Subcutaneous abdominal adipose tissue (tissue), 5 donors: ENCODE results near the gene MRPS22.

Experiments used
- H3K27ac ChIP-seq: one replicate; pipeline ENCODE4 v1.7.0; 2013; ENCODE audit warnings: low read depth, mild to moderate bottlenecking, inconsistent platforms, low read length, moderate library complexity
- H3K27me3 ChIP-seq, 5 donors: one replicate each; pipeline ENCODE4 v1.7.0; 2013; ENCODE audit warnings: low read length in 5 of 5, inconsistent platforms in 1 of 5; ENCODE audit not compliant: control insufficient read depth in 5 of 5, insufficient read depth in 4 of 5
- H3K36me3 ChIP-seq, 5 donors: one replicate each; pipeline ENCODE4 v1.7.0; 2013; ENCODE audit warnings: low read length in 5 of 5; ENCODE audit not compliant: control insufficient read depth in 5 of 5, insufficient read depth in 5 of 5
- H3K4me1 ChIP-seq, 5 donors: one replicate each; pipeline ENCODE4 v1.7.0; 2013; ENCODE audit warnings: low read length in 5 of 5, mild to moderate bottlenecking in 3 of 5, moderate library complexity in 1 of 5; ENCODE audit not compliant: control insufficient read depth in 5 of 5, insufficient read depth in 5 of 5
- H3K4me3 ChIP-seq, 5 donors: one replicate each; pipeline ENCODE4 v1.7.0; 2013; ENCODE audit warnings: low read length in 5 of 5, low read depth in 1 of 5
- H3K9ac ChIP-seq, 5 donors: one replicate each; pipeline ENCODE4 v1.7.0; 2013; ENCODE audit warnings: low read length in 5 of 5, mild to moderate bottlenecking in 4 of 5, moderate library complexity in 3 of 5
- H3K9me3 ChIP-seq, 5 donors: one replicate each; pipeline ENCODE4 v1.7.0; 2013; ENCODE audit warnings: low read length in 5 of 5; ENCODE audit not compliant: control insufficient read depth in 5 of 5
- donor health status: healthy.
- donor health status: healthy.
- donor health status: healthy.
- donor health status: healthy.
- donor health status: healthy.

MRPS22 gene

GRCh38 chr3:139302801-139303113, 41.1 kb upstream of the MRPS22 start:
- no peak overlapping the region for H3K9ac ChIP-seq
- no peaks in the 10 kb centered on the region for H3K4me1 ChIP-seq
- no peaks in the 10 kb centered on the region for H3K9me3 ChIP-seq
- no peak overlapping the region for H3K27ac ChIP-seq
- no peaks in the 10 kb centered on the region for H3K36me3 ChIP-seq
- no peak overlapping the region for H3K4me3 ChIP-seq
- peaks cover 0 to 3% (median 2%) of the 10 kb centered on the region in 5 donors for H3K27me3 ChIP-seq

- Histone ChIP-seq H3K27me3 (peaks cover 0 to 3% (median 2%) of the 10 kb centered on the region in 5 donors), H3K9me3 (no peaks in the 10 kb centered on the region), H3K27ac (no peak overlapping the region), H3K4me3 (no peak overlapping the region), H3K36me3 (no peaks in the 10 kb centered on the region), H3K4me1 (no peaks in the 10 kb centered on the region), H3K9ac (no peak overlapping the region)
Observed at GRCh38 chr3:139303216-139303615, 40.6 kb upstream of the MRPS22 start.

GRCh38 chr3:139304383-139304782, 39.4 kb upstream of the MRPS22 start:
- no peak overlapping the region for H3K9ac ChIP-seq
- H3K4me1 ChIP-seq = no peaks in the 10 kb centered on the region
- H3K27ac ChIP-seq = no peak overlapping the region
- H3K9me3 ChIP-seq = no peaks in the 10 kb centered on the region
- peaks cover 0 to 8% (median 2%) of the 10 kb centered on the region in 5 donors for H3K27me3 ChIP-seq
- no peak overlapping the region for H3K4me3 ChIP-seq
- H3K36me3 ChIP-seq = no peaks in the 10 kb centered on the region

GRCh38 chr3:139306078-139306477, 37.7 kb upstream of the MRPS22 start:
- Histone ChIP-seq H3K4me3 (no peak overlapping the region), H3K36me3 (no peaks in the 10 kb centered on the region), H3K27ac (no peak overlapping the region), H3K9ac (no peak overlapping the region), H3K27me3 (peaks cover 0 to 8% (median 2%) of the 10 kb centered on the region in 5 donors), H3K4me1 (peaks cover 0 to 2% (median 0%) of the 10 kb centered on the region in 5 donors), H3K9me3 (no peaks in the 10 kb centered on the region)

GRCh38 chr3:139307072-139307491, 36.7 kb upstream of the MRPS22 start:
- Histone ChIP-seq H3K27me3 (peaks cover 0 to 6% (median 2%) of the 10 kb centered on the region in 5 donors), H3K9me3 (no peaks in the 10 kb centered on the region), H3K27ac (no peak overlapping the region), H3K9ac (no peak overlapping the region), H3K36me3 (no peaks in the 10 kb centered on the region), H3K4me3 (no peak overlapping the region), H3K4me1 (peaks cover 0 to 2% (median 0%) of the 10 kb centered on the region in 5 donors)

- Histone ChIP-seq H3K4me3 (no peak overlapping the region), H3K27ac (no peak overlapping the region), H3K9ac (no peak overlapping the region), H3K4me1 (peaks cover 0 to 2% (median 0%) of the 10 kb centered on the region in 5 donors), H3K9me3 (no peaks in the 10 kb centered on the region), H3K27me3 (peaks cover 0 to 6% (median 3%) of the 10 kb centered on the region in 5 donors), H3K36me3 (no peaks in the 10 kb centered on the region)
Observed at GRCh38 chr3:139307601-139308555, 35.9 kb upstream of the MRPS22 start.

GRCh38 chr3:139308560-139308959, 35.3 kb upstream of the MRPS22 start:
- Histone ChIP-seq H3K4me1 (peaks cover 0 to 2% (median 0%) of the 10 kb centered on the region in 5 donors), H3K36me3 (no peaks in the 10 kb centered on the region), H3K27me3 (peaks cover 0 to 10% (median 5%) of the 10 kb centered on the region in 5 donors), H3K9ac (no peak overlapping the region), H3K9me3 (peaks cover 0 to 2% (median 0%) of the 10 kb centered on the region in 5 donors), H3K27ac (no peak overlapping the region), H3K4me3 (no peak overlapping the region)

GRCh38 chr3:139309061-139309591, 34.7 kb upstream of the MRPS22 start:
- Histone ChIP-seq H3K4me3 (no peak overlapping the region), H3K4me1 (peaks cover 0 to 2% (median 0%) of the 10 kb centered on the region in 5 donors), H3K27ac (no peak overlapping the region)

GRCh38 chr3:139309880-139310279, 33.9 kb upstream of the MRPS22 start:
- H3K36me3 ChIP-seq = no peaks in the 10 kb centered on the region
- H3K27ac ChIP-seq = no peak overlapping the region
- peaks cover 0 to 2% (median 0%) of the 10 kb centered on the region in 5 donors for H3K9me3 ChIP-seq
- H3K4me1 ChIP-seq = peaks cover 0 to 2% (median 0%) of the 10 kb centered on the region in 5 donors
- no peak overlapping the region for H3K9ac ChIP-seq
- no peak overlapping the region for H3K4me3 ChIP-seq
- peaks cover 0 to 17% (median 9%) of the 10 kb centered on the region in 5 donors for H3K27me3 ChIP-seq

More at GRCh38 chr3:139309061-139309591, 34.7 kb upstream of the MRPS22 start:
- Histone ChIP-seq H3K36me3 (no peaks in the 10 kb centered on the region), H3K27me3 (peaks cover 0 to 14% (median 8%) of the 10 kb centered on the region in 5 donors), H3K9me3 (peaks cover 0 to 2% (median 0%) of the 10 kb centered on the region in 5 donors), H3K9ac (no peak overlapping the region)

GRCh38 chr3:139310474-139310933, 33.3 kb upstream of the MRPS22 start:
- H3K27ac ChIP-seq = no peak overlapping the region
- peaks cover 0 to 19% (median 10%) of the 10 kb centered on the region in 5 donors for H3K27me3 ChIP-seq
- H3K9ac ChIP-seq = no peak overlapping the region
- H3K4me3 ChIP-seq = no peak overlapping the region
- H3K9me3 ChIP-seq = peaks cover 0 to 2% (median 0%) of the 10 kb centered on the region in 5 donors
- H3K4me1 ChIP-seq = peaks cover 0 to 2% (median 0%) of the 10 kb centered on the region in 5 donors
- H3K36me3 ChIP-seq = no peaks in the 10 kb centered on the region
